Measurements from ENCODE around the gene LGR4.

DNA sequence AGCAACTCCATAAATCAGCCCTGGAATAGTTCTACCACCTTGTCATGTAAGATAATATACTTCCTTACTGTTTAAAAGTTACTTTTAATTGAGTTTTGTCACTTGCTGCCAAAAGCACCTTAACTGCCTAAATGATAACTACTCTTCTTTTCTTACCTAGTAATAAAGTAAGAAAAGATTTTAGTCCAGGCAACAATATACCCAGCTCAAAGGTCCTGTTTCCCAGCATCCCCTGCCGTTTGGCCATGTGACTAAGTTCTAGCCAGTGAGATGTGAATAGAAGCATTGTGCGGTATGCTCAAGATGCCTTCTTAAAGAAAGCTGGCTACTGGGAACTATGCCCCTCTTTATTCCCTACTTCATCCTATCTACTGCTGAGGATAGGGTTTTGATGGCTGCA, 70.1 kb downstream of the LGR4 start:
- TF ChIP-seq EZH2 (IDR thresholded peaks at IDR 0.05; ENCODE audit: borderline replicate concordance, insufficient read depth, low read depth, low read length, poor library complexity, severe bottlenecking) (no peak), CTCF (IDR thresholded peaks at IDR 0.05) (no peak)
